Choroid plexus epithelial cell (primary cell): Measurements from ENCODE around the gene OPHN1.
A peak's percentile ranks its signal among the peaks of the same experiment; 100 is the strongest.

Experiments
- DNase-seq: peaks from one replicate; pipeline ENCODE4 v3.0.0-alpha.2; 2010; ENCODE audit warnings: low read depth
- H3K4me3 ChIP-seq: 2 replicates; pipeline ENCODE4 v1.5.1; 2011; ENCODE audit warnings: low read depth, mild to moderate bottlenecking, control low read depth, low read length, moderate library complexity
- TF ChIP-seq, protein P1 (sequence below): conservative IDR thresholded peaks from 2 replicates; pipeline ENCODE4 v1.5.1; 2011; ENCODE audit warnings: low read depth, mild to moderate bottlenecking, control low read depth, inconsistent platforms, low read length, moderate library complexity

The OPHN1 gene

GRCh38 chrX:68249401-68249831, 183.9 kb downstream of the OPHN1 start:
- no peak for DNase-seq
- H3K4me3 ChIP-seq: no peak overlapping the region
- TF ChIP-seq, protein P1, sequence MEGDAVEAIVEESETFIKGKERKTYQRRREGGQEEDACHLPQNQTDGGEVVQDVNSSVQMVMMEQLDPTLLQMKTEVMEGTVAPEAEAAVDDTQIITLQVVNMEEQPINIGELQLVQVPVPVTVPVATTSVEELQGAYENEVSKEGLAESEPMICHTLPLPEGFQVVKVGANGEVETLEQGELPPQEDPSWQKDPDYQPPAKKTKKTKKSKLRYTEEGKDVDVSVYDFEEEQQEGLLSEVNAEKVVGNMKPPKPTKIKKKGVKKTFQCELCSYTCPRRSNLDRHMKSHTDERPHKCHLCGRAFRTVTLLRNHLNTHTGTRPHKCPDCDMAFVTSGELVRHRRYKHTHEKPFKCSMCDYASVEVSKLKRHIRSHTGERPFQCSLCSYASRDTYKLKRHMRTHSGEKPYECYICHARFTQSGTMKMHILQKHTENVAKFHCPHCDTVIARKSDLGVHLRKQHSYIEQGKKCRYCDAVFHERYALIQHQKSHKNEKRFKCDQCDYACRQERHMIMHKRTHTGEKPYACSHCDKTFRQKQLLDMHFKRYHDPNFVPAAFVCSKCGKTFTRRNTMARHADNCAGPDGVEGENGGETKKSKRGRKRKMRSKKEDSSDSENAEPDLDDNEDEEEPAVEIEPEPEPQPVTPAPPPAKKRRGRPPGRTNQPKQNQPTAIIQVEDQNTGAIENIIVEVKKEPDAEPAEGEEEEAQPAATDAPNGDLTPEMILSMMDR: no peak

GRCh38 chrX:68238568-68238967, 194.7 kb downstream of the OPHN1 start:
- DNase-seq: no peak
- TF ChIP-seq, protein P1: peak; percentile 51
- no peak overlapping the region for H3K4me3 ChIP-seq

DNA sequence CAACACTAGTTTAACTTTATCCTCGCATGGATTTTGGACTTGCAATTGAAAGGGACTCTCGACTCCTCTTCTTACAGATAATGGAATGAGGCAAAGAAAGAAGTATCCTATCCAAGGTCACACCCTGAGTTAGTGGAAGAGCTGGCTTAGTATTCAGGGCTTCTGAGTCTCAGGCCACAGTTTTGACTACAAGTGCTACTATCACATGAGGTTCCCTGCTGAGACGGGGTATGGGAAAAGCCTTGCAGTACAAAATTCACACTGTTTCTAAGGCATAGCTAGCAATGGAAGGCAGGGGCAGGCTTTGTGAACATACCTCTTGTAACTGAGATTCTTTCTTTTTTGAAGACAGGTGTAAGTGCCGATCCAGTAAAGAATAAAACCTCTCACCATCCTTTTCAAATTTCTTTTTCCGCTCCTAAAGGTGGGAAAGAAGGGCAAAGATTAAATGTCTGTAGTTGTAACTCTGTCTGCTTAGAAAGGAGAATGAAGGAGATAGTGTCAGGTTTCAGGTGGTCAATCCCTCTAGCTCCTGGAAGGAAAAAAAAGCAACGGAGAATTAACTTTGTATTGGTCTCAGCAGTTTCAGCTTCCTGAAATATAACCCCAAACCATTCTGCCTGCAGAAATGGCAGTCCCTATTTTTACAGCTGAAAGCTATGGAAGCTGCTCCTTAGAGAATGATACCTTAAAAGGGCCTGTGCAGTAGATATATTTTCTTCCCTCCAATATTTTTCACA, 199.0 kb downstream of the OPHN1 start:
- peak; percentile 15 for DNase-seq
- TF ChIP-seq, protein P1: no peak
- no peak overlapping the region for H3K4me3 ChIP-seq

DNA sequence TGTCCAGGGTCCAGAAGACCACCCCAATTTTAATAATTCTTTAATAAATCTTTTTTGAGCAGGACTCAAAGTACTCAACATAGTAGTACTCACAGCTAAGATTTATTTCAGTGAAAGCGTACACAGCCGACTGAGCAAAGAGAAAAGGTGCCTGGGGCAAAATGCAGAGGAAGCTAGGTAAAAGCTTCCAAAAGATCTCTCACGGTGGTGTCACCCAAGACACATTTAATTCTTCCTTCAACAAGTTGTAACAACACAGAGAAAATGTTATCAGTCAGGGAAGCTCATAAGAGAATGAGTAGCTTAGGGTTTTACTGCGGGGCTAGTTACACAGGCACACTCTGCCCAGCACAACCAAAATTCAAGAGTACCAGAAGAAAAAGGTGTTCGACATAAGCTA, 201.1 kb downstream of the OPHN1 start:
- DNase-seq: no peak
- TF ChIP-seq, protein P1: no peak
- no peak overlapping the region for H3K4me3 ChIP-seq

DNA sequence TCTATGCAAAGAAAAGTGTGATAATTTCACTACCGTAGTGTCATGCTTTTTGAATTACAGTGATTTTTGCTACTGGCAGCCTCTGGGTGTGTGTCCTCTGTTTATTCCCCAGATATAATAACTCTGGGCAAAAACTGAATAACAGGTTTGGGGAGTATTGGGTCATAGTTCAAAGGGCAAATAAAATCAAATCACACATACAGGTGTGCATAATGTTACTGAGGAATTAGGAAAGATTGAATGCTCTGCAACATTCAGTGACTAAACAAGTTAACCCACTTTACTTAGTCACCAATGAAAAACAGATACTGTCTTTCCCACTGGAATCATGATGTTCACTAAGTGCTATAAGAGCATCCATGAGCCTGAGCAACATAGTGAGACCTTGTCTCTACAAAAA, 224.3 kb downstream of the OPHN1 start:
- no peak overlapping the region for H3K4me3 ChIP-seq
- TF ChIP-seq, protein P1: no peak
- no peak for DNase-seq

DNA sequence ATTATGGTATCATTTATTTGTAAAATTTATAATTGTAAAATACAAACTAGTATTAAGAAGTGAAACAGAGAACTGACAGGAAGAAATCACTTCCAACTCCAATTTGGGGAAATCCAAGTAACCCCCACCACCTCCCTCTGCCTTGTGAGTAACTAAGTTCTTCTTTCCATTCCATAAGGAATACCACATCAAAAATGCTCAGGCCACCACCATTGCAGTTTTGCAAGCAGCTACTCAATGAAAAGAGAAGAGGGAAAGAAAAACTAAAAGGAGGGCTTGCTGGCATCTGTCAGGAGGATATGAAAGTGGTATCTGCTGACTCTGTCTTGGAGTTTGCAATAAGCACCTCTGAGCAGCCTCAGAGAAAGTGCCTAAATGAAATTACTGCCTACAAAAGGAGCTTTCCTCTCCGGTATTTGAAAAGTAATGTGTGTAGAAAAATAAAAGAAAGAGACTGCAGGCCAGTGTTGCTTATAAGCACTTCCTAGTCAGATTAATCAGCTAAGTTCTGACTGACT, 228.7 kb downstream of the OPHN1 start:
- TF ChIP-seq, protein P1: no peak
- no peak overlapping the region for H3K4me3 ChIP-seq
- no peak for DNase-seq

- H3K4me3 ChIP-seq: no peak overlapping the region
- no peak for DNase-seq
- TF ChIP-seq, protein P1: no peak
Measured at GRCh38 chrX:68203646-68204045, 229.6 kb downstream of the OPHN1 start.
